Stimulated activated CD8-positive, alpha-beta memory T cell treated with anti-CD3 and anti-CD28 coated beads, Interleukin-7, amount 100 ng/mL, for 4 hours (primary cell): ENCODE measurements around the gene NHLH1.
A peak's percentile ranks its signal among the peaks of the same experiment; 100 is the strongest.
"Not testable (repeated sequence)": the region's sequence is repeated elsewhere in the genome, so short reads cannot be mapped to it uniquely, and the experiment has no call there.

Experiments used
- DNase-seq, 2 donors: peaks; one replicate each; pipeline ENCODE4 v3.0.0-alpha.2; 2020; ENCODE audit warnings: low read depth in 2 of 2

The NHLH1 gene

GRCh38 chr1:160384812-160385211, 17.9 kb downstream of the NHLH1 start:
- not testable (repeated sequence) for DNase-seq

DNA sequence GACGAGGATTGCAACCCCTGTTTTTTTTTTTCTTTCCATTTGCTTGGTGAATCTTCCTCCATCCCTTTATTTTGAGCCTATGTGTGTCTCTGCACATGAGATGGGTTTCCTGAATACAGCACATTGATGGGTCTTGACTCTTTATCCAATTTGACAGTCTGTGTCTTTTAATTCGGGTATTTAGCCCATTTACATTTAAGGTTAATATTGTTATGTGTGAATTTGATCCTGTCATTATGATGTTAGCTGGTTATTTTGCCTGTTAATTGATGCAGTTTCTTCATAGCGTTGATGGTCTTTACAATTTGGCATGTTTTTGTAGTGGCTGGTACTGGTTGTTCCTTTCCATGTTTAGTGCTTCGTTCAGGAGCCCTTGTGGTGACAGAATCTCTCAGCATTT, 21.5 kb downstream of the NHLH1 start:
- not testable (repeated sequence) for DNase-seq

DNA sequence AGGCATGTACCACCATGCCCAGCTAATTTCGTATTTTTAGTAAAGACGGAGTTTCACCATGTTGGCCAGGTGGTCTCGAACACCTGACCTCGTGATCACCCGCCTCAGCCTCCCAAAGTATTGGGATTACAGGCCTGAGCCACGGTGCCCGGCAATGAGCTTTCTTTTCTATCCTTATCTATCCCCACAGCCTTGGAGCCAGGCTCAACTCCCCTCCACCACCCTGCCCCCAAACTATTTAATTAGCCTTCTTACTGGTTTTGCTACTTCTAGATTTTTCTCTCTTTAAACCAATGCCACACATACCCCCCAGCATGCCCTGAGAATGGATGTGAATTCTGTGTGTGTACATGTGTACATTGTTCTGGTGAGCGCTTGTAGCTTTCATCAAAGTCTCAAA, 27.8 kb downstream of the NHLH1 start:
- no peak for DNase-seq

GRCh38 chr1:160397651-160398050, 30.8 kb downstream of the NHLH1 start:
- no peak for DNase-seq

DNA sequence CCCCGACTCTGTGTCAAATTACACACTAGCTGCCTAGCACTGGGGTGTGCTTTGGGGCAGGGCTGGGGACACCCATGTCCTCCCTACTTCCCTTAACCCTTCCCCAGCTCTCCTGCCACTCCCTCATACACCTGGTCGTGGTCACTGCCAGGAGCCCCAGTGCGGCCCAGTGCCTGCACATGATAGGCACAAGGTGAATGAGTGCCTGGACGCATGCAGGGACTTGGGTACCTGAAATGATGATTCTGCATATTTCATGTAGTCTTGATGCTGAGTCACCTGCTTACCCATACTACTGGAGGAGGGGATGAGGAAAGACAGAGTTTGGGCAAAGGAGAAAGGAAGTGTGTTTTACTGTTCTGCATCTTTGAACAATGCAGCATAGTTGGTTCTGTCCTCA, 32.0 kb downstream of the NHLH1 start:
- DNase-seq: no peak

DNA sequence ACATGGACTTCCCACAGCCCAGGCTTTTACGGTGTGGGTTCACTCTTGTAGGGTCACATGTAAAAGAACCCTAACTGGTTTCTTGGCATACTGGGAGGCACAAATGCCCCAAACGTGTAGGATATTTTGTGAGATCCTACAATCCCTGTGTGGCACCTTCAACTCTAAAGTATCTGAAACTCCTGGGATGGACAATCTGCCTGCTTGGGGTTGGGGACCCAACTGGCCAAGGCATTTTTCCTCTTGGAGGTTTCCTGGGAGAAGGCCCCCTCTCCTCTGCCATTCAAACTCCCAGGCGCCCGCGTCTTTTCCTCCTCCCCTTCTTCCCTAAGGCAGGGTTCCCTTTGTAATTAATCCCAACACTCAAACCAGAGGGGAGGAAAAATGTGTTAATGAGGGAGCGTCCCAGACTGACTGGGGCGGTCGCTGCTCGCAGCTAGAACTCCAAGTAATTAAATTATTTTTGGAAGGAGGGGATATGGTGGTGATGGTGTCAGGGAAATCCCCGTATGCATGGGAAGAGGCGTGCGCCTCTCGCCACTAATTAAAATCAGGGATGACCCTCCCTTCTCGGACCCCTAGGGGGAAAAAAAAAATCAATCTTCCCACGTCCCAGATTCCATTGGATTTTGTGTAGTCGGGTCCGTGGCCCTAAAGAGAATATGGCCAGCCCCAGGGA, 32.8 kb downstream of the NHLH1 start:
- DNase-seq: no peak

DNA sequence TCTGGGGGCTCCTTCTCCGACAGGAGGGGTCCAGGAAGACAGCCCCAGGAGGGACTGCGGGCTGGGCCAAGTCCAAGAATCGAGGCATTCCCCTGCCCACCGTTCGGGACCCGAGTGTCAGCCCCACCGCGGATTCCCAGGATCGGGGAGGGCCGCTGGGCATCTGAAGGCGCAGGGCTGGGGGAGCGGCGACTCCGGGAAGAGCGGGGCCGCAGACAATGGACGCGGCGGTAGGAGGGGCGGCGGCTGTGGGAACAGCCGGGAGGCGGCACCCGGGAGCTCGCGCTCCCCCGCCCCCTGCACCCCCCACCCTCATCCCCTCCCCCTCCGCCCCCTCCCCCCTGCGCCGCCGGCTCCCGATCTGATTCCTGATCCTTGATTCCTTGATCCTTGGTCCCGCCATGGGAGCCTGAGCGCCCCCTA, 33.4 kb downstream of the NHLH1 start, which contains the start of gene VANGL2:
Gene VANGL2, plus strand, starts transcription at position 342 of the 423 bp plus-strand sequence. CDS start 15,274 bp downstream, outside the sequence.
- peak in 1 of 2 donors; percentile 24 for DNase-seq

- no peak for DNase-seq
Observed at GRCh38 chr1:160400646-160401486, 34.0 kb downstream of the NHLH1 start.

DNA sequence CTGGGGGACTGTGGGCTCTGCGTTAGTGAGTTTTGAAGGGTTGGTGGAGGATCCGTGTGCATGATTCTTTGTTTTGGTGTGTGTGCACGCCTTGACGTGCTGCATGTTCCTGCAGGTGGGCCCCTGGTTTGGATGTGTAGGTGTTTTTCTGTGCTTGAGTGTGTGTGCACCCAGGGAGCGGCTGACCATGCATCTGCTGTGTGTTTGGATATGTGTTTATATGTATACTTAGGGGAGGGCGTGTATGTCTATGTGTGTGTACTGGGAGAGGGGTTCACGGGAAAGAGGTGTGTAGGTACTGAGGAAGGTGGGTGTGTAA, 34.6 kb downstream of the NHLH1 start:
- DNase-seq: no peak

DNA sequence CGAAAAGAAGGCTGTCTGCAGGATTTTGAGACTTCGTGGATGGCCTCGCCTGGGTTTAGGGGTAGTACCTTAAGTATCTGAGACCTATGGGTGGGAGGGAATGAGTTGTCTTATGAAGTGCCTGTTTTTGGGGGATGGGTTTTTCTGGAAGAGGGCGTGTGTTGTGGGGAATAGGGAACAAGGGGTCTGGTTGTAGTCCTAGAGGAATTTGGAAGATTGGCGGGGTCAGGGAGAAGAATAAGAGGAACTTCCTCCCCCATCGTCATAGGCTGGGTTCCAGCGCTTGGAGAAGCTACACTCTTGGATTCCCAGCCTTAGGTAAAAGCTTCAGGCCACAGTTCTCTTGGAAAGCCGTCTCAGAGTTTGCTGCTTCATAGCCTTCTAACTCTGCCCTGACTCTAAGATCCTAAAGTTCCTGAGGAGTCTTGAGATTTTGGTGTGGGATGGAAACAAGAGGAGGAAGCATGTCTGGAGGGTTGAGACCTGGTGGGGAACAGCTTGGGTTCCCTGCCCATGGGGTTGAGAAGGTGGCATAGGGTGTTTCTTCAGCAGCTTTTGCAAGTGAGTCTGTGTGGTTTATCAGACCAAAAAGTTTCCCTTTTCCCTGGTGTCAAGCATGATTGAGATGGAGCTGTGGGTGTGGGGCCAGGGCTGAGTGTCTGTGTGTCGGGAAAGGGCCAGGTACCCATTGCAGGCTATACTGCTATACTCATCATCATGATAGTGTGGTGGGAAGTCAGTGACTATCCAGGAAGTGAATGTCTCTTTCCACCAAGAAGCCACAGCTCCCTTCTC, 35.3 kb downstream of the NHLH1 start:
- DNase-seq: no peak

DNA sequence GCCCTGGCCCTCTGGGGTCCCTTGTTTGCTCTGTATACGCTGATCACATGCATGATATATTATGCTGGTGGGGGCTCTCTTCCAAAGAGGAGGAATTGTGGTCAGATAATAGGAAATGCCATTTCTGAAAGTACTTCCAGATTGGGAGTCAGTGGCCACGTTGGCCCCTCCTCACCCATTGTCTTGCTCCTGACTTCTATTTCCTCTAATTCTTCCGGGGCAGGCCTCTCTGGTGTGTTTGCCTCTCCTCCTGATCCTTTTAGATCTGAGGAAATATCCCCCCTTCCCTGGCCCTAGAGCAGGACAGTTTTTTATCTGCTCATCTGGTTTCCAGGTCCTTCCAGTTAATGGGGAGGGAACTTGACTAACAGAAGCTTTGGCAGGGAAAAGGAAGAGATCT, 36.4 kb downstream of the NHLH1 start:
- no peak for DNase-seq

DNA sequence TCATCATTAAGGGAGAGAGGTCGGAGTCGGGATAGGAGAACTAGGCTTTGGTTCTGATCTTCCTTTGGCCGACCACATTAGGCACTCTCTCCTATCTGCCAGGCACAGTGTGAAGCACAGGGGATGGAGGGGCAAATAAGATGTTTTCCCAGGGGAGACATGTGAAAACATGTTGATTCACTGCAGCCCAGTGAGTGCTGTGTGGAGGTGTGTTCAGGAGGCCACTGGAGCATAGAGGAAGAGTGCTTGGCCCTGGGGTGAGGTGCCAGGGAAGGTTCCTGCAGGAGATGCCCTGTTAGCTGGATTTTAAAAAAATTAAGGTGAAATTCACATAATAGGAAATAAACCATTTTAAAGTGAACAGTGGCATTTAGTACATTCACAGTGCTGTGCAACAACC, 37.2 kb downstream of the NHLH1 start:
- DNase-seq: no peak

GRCh38 chr1:160405331-160405877, 38.5 kb downstream of the NHLH1 start:
- DNase-seq: no peak

GRCh38 chr1:160406131-160406968, 39.5 kb downstream of the NHLH1 start:
- no peak for DNase-seq

DNA sequence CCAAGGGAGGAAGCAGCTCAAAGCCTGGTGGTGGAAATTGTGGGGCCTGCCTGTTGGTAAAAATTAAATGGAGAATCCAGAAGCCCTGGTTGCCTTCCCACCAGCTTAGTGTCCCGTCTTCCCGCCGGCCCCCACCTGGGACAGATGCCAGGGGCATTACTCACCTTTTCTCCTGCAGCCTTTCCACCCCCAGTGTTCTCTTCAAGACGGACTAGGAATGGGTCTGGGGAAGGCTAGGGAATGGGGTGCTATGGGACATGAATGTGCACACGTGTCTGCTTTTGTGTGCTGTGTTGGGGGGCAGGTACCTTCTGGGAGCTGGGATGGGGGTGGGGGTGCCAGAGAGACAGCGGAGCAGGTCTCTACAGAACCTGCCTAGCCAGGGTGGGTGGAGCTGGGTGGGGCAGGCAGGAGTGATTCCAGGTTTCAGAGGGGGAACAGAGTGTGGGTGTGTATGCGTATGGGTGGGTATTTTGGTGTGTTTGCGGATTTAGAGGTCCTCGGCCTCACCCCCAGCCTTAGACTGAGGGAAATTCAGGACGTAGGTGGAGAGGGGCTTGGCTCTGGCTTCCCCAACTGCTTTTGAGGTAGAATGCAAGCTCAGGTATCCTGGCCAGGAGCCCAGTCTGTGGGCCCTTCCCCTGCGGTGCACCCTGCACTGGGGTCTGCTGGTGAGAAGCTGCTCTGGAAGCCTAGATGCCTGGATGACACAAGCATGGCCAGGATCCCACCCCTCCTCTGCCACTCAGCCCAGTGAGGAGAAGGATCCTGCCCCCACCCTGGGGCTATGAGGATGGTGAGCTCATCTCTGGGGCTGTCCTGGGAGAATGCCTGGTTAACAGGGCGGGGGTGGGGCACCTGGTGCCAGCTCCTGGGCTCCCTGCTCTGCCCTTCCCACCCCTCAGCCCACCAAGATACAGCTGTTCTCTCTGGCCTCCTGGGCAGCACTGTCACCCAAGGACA, 41.2 kb downstream of the NHLH1 start:
- no peak for DNase-seq

DNA sequence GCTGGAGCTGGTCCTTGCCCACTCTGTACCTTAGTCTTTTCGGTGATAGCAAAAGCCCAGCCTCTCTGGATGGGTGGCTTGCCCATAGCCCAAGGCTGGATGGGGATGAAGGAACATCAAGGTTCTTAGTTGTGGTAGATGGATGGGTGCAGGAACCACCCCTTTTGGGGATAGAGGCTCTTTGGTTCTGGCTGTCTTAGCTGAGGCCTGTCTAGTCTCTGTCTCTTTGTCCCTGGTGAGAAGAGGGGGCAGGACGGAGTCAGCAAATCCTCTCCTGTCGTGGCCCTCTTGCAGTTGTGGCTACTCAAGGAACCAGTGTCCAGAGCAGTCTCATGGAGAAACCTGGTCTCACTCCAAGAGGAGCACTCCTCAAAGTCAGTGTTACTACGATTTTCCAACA, 42.0 kb downstream of the NHLH1 start:
- DNase-seq: no peak

GRCh38 chr1:160409486-160409885, 42.6 kb downstream of the NHLH1 start:
- no peak for DNase-seq

GRCh38 chr1:160410406-160411005, 43.6 kb downstream of the NHLH1 start:
- DNase-seq: no peak

- no peak for DNase-seq
Observed at GRCh38 chr1:160411271-160412027, 44.6 kb downstream of the NHLH1 start.
